Neural progenitor cell (in vitro differentiated cells): Measurements from ENCODE around the gene PLCXD3. TPM values are rescaled to one million over a fixed set of nuclear protein-coding genes. Genes with fewer than 3 reads are reported as not detected.
"Not testable (repeated sequence)": the region's sequence is repeated elsewhere in the genome, so short reads cannot be mapped to it uniquely, and the experiment has no call there.

ENCODE experiments used
- DNase-seq: peaks from one replicate; pipeline ENCODE4 v3.0.0-alpha.2; 2016; ENCODE audit warnings: low spot score
- H2AFZ ChIP-seq: fragments of 200-600 bp; sonication (generic); replicated peaks from 2 replicates; pipeline ENCODE4 v1.6.1; 2016; ENCODE audit warnings: antibody characterized with exemption
- H3F3A ChIP-seq: fragments of 200-600 bp; sonication (generic); 2 replicates; pipeline ENCODE4 v1.6.1; 2016; ENCODE audit warnings: antibody characterized with exemption, low read depth
- H3K27ac ChIP-seq: fragments of 200-600 bp; sonication (generic); 2 replicates; pipeline ENCODE4 v1.5.1; 2016; ENCODE audit warnings: mild to moderate bottlenecking
- H3K27me3 ChIP-seq: fragments of 200-600 bp; sonication (generic); 2 replicates; pipeline ENCODE4 v1.6.1; 2016; ENCODE audit warnings: mild to moderate bottlenecking, moderate library complexity
- H3K36me3 ChIP-seq: fragments of 200-600 bp; sonication (generic); 2 replicates; pipeline ENCODE4 v1.5.1; 2016
- H3K4me1 ChIP-seq: fragments of 200-600 bp; sonication (generic); 2 replicates; pipeline ENCODE4 v1.6.1; 2016; ENCODE audit warnings: mixed run types
- H3K4me2 ChIP-seq: fragments of 200-600 bp; sonication (generic); 2 replicates; pipeline ENCODE4 v1.6.1; 2016
- H3K4me3 ChIP-seq: fragments of 200-600 bp; sonication (generic); 2 replicates; pipeline ENCODE4 v1.5.1; 2016
- H3K79me2 ChIP-seq: fragments of 200-600 bp; sonication (generic); 2 replicates; pipeline ENCODE4 v1.6.1; 2016; ENCODE audit warnings: low read depth
- H3K9ac ChIP-seq: fragments of 200-600 bp; sonication (generic); 2 replicates; pipeline ENCODE4 v1.6.1; 2016
- H3K9me3 ChIP-seq: fragments of 200-600 bp; sonication (generic); 2 replicates; pipeline ENCODE4 v1.5.1; 2016; ENCODE audit warnings: low read depth
- H4K20me1 ChIP-seq: fragments of 200-600 bp; sonication (generic); 2 replicates; pipeline ENCODE4 v1.6.1; 2016; ENCODE audit warnings: low read depth
- H3K27ac Mint-ChIP-seq: 3 replicates; pipeline ENCODE4 v1.8.0; 2021; ENCODE audit warnings: mixed read lengths
- H3K27me3 Mint-ChIP-seq: 2 replicates; pipeline ENCODE4 v1.8.0; 2022; ENCODE audit warnings: low read depth, mild to moderate bottlenecking, inconsistent platforms, moderate library complexity, mixed read lengths; ENCODE audit not compliant: insufficient read depth
- H3K36me3 Mint-ChIP-seq: 3 replicates; pipeline ENCODE4 v1.8.0; 2021; ENCODE audit warnings: mixed read lengths
- H3K4me1 Mint-ChIP-seq: 3 replicates; pipeline ENCODE4 v1.8.0; 2021; ENCODE audit warnings: mixed read lengths
- H3K4me3 Mint-ChIP-seq: 3 replicates; pipeline ENCODE4 v1.8.0; 2021; ENCODE audit warnings: mild to moderate bottlenecking, moderate library complexity, mixed read lengths
- H3K9me3 Mint-ChIP-seq: 3 replicates; pipeline ENCODE4 v1.8.0; 2020; ENCODE audit warnings: mixed read lengths
- EZH2 ChIP-seq: fragments of 200-600 bp; sonication (generic); IDR thresholded peaks from 2 replicates; pipeline ENCODE4 v1.6.1; 2017; ENCODE audit warnings: antibody characterized with exemption, mild to moderate bottlenecking, moderate library complexity
- EZH2phosphoT487 ChIP-seq: fragments of 200-600 bp; sonication (generic); IDR thresholded peaks from 2 replicates; pipeline ENCODE4 v1.6.1; 2017; ENCODE audit warnings: antibody characterized with exemption
- total RNA-seq: library from RNA; depleted of rRNA; stranded (reverse); fragments of >200 nt; gene quantifications from 2 replicates; pipeline ENCODE4 v1.2.3, GENCODE V29; 2015; ENCODE audit warnings: low replicate concordance
- TF ChIP-seq, protein P1 (sequence below): fragments of 200-600 bp; sonication (generic); IDR thresholded peaks from 2 replicates; pipeline ENCODE4 v1.5.1; 2017; ENCODE audit warnings: antibody characterized with exemption, mild to moderate bottlenecking

PLCXD3 gene
- total RNA-seq, 1 donor from 2014 or later = not detected

DNA sequence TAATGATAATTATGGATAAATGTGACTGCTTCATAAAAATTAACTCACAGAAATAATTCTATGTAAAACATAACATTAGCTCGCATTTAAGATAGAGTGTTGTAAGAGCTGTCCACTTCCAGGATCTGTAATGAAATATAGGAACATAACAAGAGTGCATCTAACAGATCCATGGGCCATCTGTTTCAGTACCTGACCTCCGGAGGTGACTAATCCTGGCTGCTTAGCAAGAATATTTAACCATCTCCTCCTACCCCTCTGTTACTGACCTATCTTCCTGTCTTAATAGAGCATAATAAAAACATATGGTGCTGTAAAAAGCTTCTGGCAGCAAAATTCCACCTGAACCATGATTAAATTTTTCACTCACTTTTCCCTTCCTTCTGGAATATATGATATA lies 7.1 kb downstream of the PLCXD3 start:
- TF ChIP-seq, protein P1, sequence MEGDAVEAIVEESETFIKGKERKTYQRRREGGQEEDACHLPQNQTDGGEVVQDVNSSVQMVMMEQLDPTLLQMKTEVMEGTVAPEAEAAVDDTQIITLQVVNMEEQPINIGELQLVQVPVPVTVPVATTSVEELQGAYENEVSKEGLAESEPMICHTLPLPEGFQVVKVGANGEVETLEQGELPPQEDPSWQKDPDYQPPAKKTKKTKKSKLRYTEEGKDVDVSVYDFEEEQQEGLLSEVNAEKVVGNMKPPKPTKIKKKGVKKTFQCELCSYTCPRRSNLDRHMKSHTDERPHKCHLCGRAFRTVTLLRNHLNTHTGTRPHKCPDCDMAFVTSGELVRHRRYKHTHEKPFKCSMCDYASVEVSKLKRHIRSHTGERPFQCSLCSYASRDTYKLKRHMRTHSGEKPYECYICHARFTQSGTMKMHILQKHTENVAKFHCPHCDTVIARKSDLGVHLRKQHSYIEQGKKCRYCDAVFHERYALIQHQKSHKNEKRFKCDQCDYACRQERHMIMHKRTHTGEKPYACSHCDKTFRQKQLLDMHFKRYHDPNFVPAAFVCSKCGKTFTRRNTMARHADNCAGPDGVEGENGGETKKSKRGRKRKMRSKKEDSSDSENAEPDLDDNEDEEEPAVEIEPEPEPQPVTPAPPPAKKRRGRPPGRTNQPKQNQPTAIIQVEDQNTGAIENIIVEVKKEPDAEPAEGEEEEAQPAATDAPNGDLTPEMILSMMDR = no peak
- no peak for TF ChIP-seq EZH2phosphoT487
- TF ChIP-seq EZH2 = no peak
- no peak overlapping the region for H3K27ac Mint-ChIP-seq

DNA sequence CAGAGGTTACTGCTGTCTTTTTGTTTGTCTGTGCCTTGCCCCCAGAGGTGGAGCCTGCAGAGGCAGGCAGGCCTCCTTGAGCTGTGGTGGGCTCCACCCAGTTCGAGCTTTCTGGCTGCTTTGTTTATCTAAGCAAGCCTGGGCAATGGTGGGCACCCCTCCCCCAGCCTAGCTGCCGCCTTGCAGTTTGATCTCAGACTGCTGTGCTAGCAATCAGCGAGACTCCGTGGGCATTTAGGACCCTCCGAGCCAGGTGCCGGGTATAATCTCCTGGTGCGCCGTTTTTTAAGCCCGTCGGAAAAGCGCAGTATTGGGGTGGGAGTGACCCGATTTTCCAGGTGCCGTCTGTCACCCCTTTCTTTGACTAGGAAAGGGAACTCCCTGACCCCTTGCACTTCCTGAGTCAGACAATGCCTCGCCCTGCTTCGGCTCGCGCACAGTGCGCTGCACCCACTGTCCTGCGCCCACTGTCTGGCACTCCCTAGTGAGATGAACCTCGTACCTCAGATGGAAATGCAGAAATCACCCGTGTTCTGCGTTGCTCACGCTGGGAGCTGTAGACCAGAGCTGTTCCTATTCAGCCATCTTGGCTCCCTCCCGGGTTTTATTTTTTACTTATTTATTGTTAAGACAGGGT lies 16.8 kb downstream of the PLCXD3 start:
- H3F3A ChIP-seq, H3K4me2 ChIP-seq, H3K9me3 Mint-ChIP-seq, DNase-seq, H3K9ac ChIP-seq, H3K36me3 Mint-ChIP-seq, H3K27me3 ChIP-seq, H3K4me3 ChIP-seq, H3K27ac Mint-ChIP-seq, H3K27me3 Mint-ChIP-seq, H3K79me2 ChIP-seq, H3K4me1 ChIP-seq, H3K4me1 Mint-ChIP-seq, H3K9me3 ChIP-seq, H3K36me3 ChIP-seq, H3K4me3 Mint-ChIP-seq, H4K20me1 ChIP-seq, H3K27ac ChIP-seq: not testable (repeated sequence)
- peak overlapping the region; percentile 42 for H2AFZ ChIP-seq

More for the DNA sequence above, 7.1 kb downstream of the PLCXD3 start:
- H3K9ac ChIP-seq = no peak overlapping the region
- no peaks in the 10 kb centered on the region for H3F3A ChIP-seq
- no peaks in the 10 kb centered on the region for H3K9me3 ChIP-seq
- no peaks in the 10 kb centered on the region for H4K20me1 ChIP-seq
- H3K4me1 ChIP-seq = peaks cover 7% of the 10 kb centered on the region
- peaks cover 62% of the 10 kb centered on the region for H3K27me3 ChIP-seq
- DNase-seq = no peak
- no peak overlapping the region for H3K4me3 ChIP-seq
- peaks cover 13% of the 10 kb centered on the region for H3K27me3 Mint-ChIP-seq
- peaks cover 13% of the 10 kb centered on the region for H3K4me1 Mint-ChIP-seq
- no peaks in the 10 kb centered on the region for H3K36me3 ChIP-seq
- H3K9me3 Mint-ChIP-seq = no peaks in the 10 kb centered on the region
- H2AFZ ChIP-seq = no peak overlapping the region
- H3K4me2 ChIP-seq = peak overlapping the region; percentile 56
- no peaks in the 10 kb centered on the region for H3K79me2 ChIP-seq
- no peaks in the 10 kb centered on the region for H3K36me3 Mint-ChIP-seq
- no peak overlapping the region for H3K4me3 Mint-ChIP-seq
- H3K27ac ChIP-seq = no peak overlapping the region

DNA sequence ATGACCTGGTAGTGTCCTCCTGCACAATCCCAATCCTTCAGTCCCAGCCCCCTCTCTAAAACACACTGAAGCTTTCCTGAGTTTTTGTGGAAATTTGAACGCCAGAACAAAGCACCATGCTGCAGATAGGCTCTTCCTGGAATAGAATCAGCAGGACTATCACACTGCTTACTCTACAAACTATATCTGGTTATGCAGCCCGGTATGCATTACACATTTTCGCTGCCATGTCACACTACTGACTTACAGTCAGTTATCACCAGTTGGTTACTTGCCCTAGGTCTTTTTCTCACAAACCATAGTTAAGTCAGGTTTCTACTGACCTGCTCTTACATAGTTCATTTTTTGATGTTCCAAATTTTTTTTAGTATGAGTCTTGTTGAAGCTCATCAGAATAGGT lies 24.9 kb downstream of the PLCXD3 start:
- peaks cover 2% of the 10 kb centered on the region for H3K27me3 Mint-ChIP-seq
- H3K27ac Mint-ChIP-seq = no peak overlapping the region
- H3K9me3 Mint-ChIP-seq = peaks cover 3% of the 10 kb centered on the region
- Histone ChIP-seq H3K4me1 (no peaks in the 10 kb centered on the region), H3K9me3 (no peaks in the 10 kb centered on the region), H3K9ac (no peak overlapping the region), H4K20me1 (no peaks in the 10 kb centered on the region), H2AFZ (no peak overlapping the region), H3F3A (no peaks in the 10 kb centered on the region), H3K79me2 (no peaks in the 10 kb centered on the region), H3K36me3 (no peaks in the 10 kb centered on the region), H3K27ac (no peak overlapping the region), H3K4me3 (no peak overlapping the region), H3K4me2 (no peak overlapping the region), H3K27me3 (no peaks in the 10 kb centered on the region)
- no peak overlapping the region for H3K4me3 Mint-ChIP-seq
- TF ChIP-seq, protein P1 = no peak
- TF ChIP-seq EZH2 = no peak
- TF ChIP-seq EZH2phosphoT487 = no peak
- DNase-seq = no peak
- H3K4me1 Mint-ChIP-seq = no peaks in the 10 kb centered on the region
- H3K36me3 Mint-ChIP-seq = no peaks in the 10 kb centered on the region

DNA sequence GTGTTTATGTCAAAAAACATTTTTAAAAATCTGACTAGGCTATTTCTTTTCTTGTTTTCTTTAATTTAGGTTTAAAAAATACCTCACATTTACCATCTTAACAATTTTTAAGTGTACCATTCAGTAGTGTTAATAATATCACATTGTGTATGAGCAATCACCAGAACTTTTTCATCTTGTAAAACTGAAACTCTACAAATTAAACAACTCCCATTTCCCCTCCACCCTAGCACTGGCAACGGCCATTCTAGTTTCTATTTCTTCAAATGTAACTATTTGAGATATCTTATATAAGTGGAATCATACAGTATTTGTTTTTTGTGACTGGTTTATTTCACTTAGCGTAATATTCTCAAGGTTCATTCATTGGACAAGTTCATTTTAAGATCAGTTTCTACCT lies 27.7 kb downstream of the PLCXD3 start:
- no peak for TF ChIP-seq EZH2
- Mint-ChIP-seq H3K27ac (no peak overlapping the region), H3K4me3 (no peak overlapping the region), H3K4me1 (no peaks in the 10 kb centered on the region), H3K9me3 (peaks cover 3% of the 10 kb centered on the region), H3K27me3 (peaks cover 2% of the 10 kb centered on the region), H3K36me3 (no peaks in the 10 kb centered on the region)
- Histone ChIP-seq H3K4me2 (no peak overlapping the region), H3K27ac (no peak overlapping the region), H3K4me3 (no peak overlapping the region), H3K27me3 (no peaks in the 10 kb centered on the region), H3K4me1 (no peaks in the 10 kb centered on the region), H3K79me2 (no peaks in the 10 kb centered on the region), H3K9ac (no peak overlapping the region), H2AFZ (no peak overlapping the region), H3F3A (no peaks in the 10 kb centered on the region), H4K20me1 (no peaks in the 10 kb centered on the region), H3K9me3 (no peaks in the 10 kb centered on the region), H3K36me3 (no peaks in the 10 kb centered on the region)
- DNase-seq = no peak
